Osteocyte (in vitro differentiated cells): ENCODE data around the gene PPP3CA. TPM values are rescaled to one million over a fixed set of nuclear protein-coding genes. Genes with fewer than 3 reads are reported as not detected.

Experiments
- DNase-seq: peaks from one replicate; pipeline ENCODE4 v3.0.0; 2021; ENCODE audit warnings: mixed read lengths; ENCODE audit not compliant: unreplicated experiment; ENCODE audit errors: extremely low spot score
- H3K27ac Mint-ChIP-seq: one replicate; pipeline ENCODE4 v1.8.0; 2021; ENCODE audit warnings: mild to moderate bottlenecking, mixed read lengths; ENCODE audit not compliant: unreplicated experiment
- H3K27me3 Mint-ChIP-seq: one replicate; pipeline ENCODE4 v1.8.0; 2021; ENCODE audit warnings: mixed read lengths; ENCODE audit not compliant: unreplicated experiment
- H3K36me3 Mint-ChIP-seq: one replicate; pipeline ENCODE4 v1.8.0; 2021; ENCODE audit warnings: mixed read lengths; ENCODE audit not compliant: unreplicated experiment
- H3K4me1 Mint-ChIP-seq: one replicate; pipeline ENCODE4 v1.8.0; 2021; ENCODE audit warnings: mixed read lengths; ENCODE audit not compliant: unreplicated experiment
- H3K4me3 Mint-ChIP-seq: one replicate; pipeline ENCODE4 v1.8.0; 2021; ENCODE audit warnings: mild to moderate bottlenecking, moderate library complexity, mixed read lengths; ENCODE audit not compliant: unreplicated experiment
- H3K9me3 Mint-ChIP-seq: one replicate; pipeline ENCODE4 v1.8.0; 2021; ENCODE audit warnings: mixed read lengths; ENCODE audit not compliant: unreplicated experiment
- CTCF ChIP-seq: fragments of 200-600 bp; sonication (generic); IDR thresholded peaks from 2 replicates; pipeline ENCODE4 v1.5.0; 2021; ENCODE audit warnings: antibody characterized with exemption, mild to moderate bottlenecking, moderate library complexity
- total RNA-seq: library from RNA; stranded (reverse); gene quantifications from 2 replicates; pipeline ENCODE4 v1.2.1, GENCODE V29; 2021

Gene PPP3CA
- total RNA-seq, 1 donor from 2014 or later = 40.5 TPM

GRCh38 chr4:101028886-101029285 lies 318.4 kb downstream of the PPP3CA start:
- Mint-ChIP-seq H3K27ac (no peak overlapping the region), H3K27me3 (no peaks in the 10 kb centered on the region), H3K9me3 (no peaks in the 10 kb centered on the region), H3K36me3 (peaks cover 20% of the 10 kb centered on the region), H3K4me1 (no peaks in the 10 kb centered on the region), H3K4me3 (no peak overlapping the region)
- TF ChIP-seq CTCF = no peak
- DNase-seq = no peak

- H3K27ac Mint-ChIP-seq = no peak overlapping the region
- H3K27me3 Mint-ChIP-seq = no peaks in the 10 kb centered on the region
- no peak for DNase-seq
- peaks cover 7% of the 10 kb centered on the region for H3K4me1 Mint-ChIP-seq
- H3K9me3 Mint-ChIP-seq = no peaks in the 10 kb centered on the region
- peaks cover 20% of the 10 kb centered on the region for H3K36me3 Mint-ChIP-seq
- TF ChIP-seq CTCF = no peak
- H3K4me3 Mint-ChIP-seq = no peak overlapping the region
These were observed 319.6 kb downstream of the PPP3CA start for GRCh38 chr4:101027721-101028120.

DNA sequence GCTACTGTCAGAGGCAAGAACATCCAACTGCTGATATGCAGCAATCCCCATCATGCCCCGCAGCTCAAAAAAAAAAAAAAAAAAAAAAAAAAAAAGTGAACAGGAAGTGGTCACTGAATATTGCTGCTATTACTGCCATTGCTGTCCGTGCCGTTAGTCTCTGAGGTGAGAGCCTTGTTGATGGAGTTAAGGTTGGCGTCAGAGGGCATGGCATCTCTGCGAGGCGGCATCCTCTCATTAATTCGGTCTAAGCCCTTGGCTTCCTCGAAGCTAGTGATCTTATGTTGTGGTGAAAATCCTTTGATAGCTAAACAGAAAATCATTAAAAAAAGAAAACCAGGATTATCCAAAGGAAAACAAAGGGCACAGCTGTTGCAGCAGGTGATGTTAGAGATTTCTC lies 321.6 kb downstream of the PPP3CA start:
- H3K27ac Mint-ChIP-seq = no peak overlapping the region
- H3K36me3 Mint-ChIP-seq = peaks cover 12% of the 10 kb centered on the region
- no peak for TF ChIP-seq CTCF
- peaks cover 26% of the 10 kb centered on the region for H3K4me1 Mint-ChIP-seq
- no peak for DNase-seq
- H3K4me3 Mint-ChIP-seq = no peak overlapping the region
- no peaks in the 10 kb centered on the region for H3K9me3 Mint-ChIP-seq
- H3K27me3 Mint-ChIP-seq = no peaks in the 10 kb centered on the region

DNA sequence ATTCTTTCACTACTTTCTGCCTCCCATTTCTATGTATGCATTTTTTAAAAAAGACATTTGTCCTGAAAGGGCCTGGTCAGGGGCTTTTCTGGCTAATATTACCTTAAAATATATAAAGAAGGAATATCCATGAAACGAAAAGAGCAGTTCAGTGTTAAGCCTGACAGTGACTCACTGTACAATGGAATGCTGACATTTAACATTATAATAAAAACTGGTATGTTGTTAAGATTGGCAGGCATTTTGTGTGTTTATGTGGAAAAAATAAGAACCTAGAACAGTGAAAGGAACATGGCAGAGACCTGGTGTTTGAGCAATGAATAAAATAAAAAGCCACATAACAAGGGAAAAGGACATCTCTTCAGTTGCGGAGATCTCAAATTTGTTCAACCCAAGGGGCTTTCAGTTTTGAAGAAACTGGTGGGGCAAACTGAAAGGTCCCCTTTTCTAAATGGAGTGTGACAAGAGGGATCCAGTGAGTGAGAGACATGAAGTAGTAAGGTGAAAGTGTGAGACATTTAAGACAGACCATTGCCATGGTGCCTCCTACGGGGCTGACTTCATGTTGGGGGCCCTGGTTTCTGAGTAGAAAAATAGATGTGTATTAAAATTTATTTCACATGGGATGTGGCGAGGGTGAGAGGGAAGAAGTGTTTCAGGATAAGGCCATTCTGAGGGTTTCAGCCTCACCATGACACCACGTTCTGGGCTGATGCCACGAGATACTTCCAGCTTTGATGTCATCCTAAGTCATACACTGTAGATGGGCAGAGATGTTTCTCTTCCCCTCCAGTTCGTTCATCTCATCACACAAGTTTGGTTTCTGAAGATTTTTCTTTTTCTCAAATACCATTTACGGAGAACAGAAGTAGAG lies 324.9 kb downstream of the PPP3CA start:
- DNase-seq = no peak
- Mint-ChIP-seq H3K4me3 (no peak overlapping the region), H3K27ac (peak overlapping the region; percentile 85), H3K27me3 (no peaks in the 10 kb centered on the region), H3K36me3 (peaks cover 8% of the 10 kb centered on the region), H3K4me1 (peaks cover 43% of the 10 kb centered on the region), H3K9me3 (no peaks in the 10 kb centered on the region)
- TF ChIP-seq CTCF = no peak

DNA sequence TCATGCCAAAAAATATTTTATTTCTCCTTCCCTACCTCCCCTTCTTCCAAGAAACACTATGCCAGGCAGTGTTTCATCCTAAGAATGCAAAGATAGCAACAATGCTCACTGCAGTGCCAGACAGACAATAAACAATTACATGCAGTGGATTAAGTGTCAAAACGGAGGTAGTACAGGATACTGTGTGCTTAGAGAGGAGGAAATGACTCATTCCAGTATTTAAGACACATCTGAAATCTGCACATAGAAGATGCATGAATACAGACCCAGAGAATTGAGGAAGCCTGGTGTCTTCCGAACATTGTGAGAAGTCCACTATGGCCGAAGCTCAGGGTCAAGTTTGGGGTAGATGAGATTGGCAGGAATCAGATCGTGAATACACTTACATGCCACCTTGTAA lies 326.4 kb downstream of the PPP3CA start:
- H3K4me3 Mint-ChIP-seq = peak overlapping the region; percentile 34
- no peak for TF ChIP-seq CTCF
- peak overlapping the region; percentile 52 for H3K27ac Mint-ChIP-seq

More for the DNA sequence above, 326.4 kb downstream of the PPP3CA start:
- DNase-seq = no peak
- H3K27me3 Mint-ChIP-seq = no peaks in the 10 kb centered on the region
- H3K4me1 Mint-ChIP-seq = peaks cover 47% of the 10 kb centered on the region
- H3K9me3 Mint-ChIP-seq = no peaks in the 10 kb centered on the region
- peaks cover 3% of the 10 kb centered on the region for H3K36me3 Mint-ChIP-seq
